B cell (primary cell): ENCODE results near the gene SLC7A6. TPM values are rescaled to one million over a fixed set of nuclear protein-coding genes. Genes with fewer than 3 reads are reported as not detected.
A peak's percentile ranks its signal among the peaks of the same experiment; 100 is the strongest.

Source experiments
- ATAC-seq: fragments of 200-7000 bp; cut with Tn5 transposase; one replicate; pipeline ENCODE4 v1.10.0; 2021; ENCODE audit warnings: low read depth, mild to moderate bottlenecking, moderate number of reproducible peaks, moderate library complexity
- CTCF ChIA-PET: fragments of 350-600 bp; sonication (Branson Sonifier 250); formaldehyde crosslinking; loops from one replicate; lab custom pipeline; 2021; ENCODE audit warnings: antibody characterized with exemption, inconsistent platforms; lab: Charles Lee
- POLR2A ChIA-PET: fragments of 350-600 bp; sonication (Branson Sonifier 250); formaldehyde crosslinking; loops from one replicate; lab custom pipeline; 2021; ENCODE audit warnings: antibody characterized with exemption; lab: Charles Lee
- DNase-seq: peaks from one replicate; pipeline ENCODE4 v3.0.0; 2013
- H2AFZ ChIP-seq: 2 replicates; pipeline ENCODE4 v1.6.1; 2012; ENCODE audit warnings: mild to moderate bottlenecking, low read depth, low read length; ENCODE audit not compliant: insufficient read depth, poor library complexity, severe bottlenecking
- H3K27ac ChIP-seq, 2 donors: 1 replicate in 1 of 2; 2 replicates in 1 of 2; pipeline ENCODE4 v1.5.1; 2012 to 2013; ENCODE audit warnings: low read length in 2 of 2, mild to moderate bottlenecking in 2 of 2, moderate library complexity in 1 of 2
- H3K27me3 ChIP-seq, 4 experiments: fragments of 200-600 bp in 1 of 4; sonication (generic) in 1 of 4; replicated peaks in 1 of 4; 1 replicate in 2 of 4; 2 replicates in 2 of 4; pipeline versions ENCODE4 v1.6.1 to v1.7.0; 2013 to 2016; ENCODE audit warnings: low read length in 3 of 4, mild to moderate bottlenecking in 2 of 4, mixed read lengths in 1 of 4, moderate library complexity in 1 of 4; ENCODE audit not compliant: insufficient read depth in 4 of 4, control insufficient read depth in 3 of 4; ENCODE audit errors: control extremely low read depth in 1 of 4
- H3K36me3 ChIP-seq, 2 experiments: replicated peaks in 1 of 2; 1 replicate in 1 of 2; 2 replicates in 1 of 2; pipeline versions ENCODE4 v1.6.1 to v1.7.1; 2013; ENCODE audit warnings: low read length in 1 of 2; ENCODE audit not compliant: insufficient read depth in 2 of 2, control insufficient read depth in 1 of 2; ENCODE audit errors: control extremely low read depth in 1 of 2, extremely low read depth in 1 of 2
- H3K4me1 ChIP-seq, 2 donors: fragments of 200-600 bp in 1 of 2; sonication (generic) in 1 of 2; 1 replicate in 1 of 2; 2 replicates in 1 of 2; pipeline versions ENCODE4 v1.5.1 to v1.6.1; 2013 to 2017; ENCODE audit warnings: low read length in 2 of 2; ENCODE audit not compliant: control insufficient read depth in 2 of 2, insufficient read depth in 2 of 2
- H3K4me2 ChIP-seq: replicated peaks from 2 replicates; pipeline ENCODE3; 2012; ENCODE audit warnings: mild to moderate bottlenecking, low read depth, low read length; ENCODE audit not compliant: poor library complexity, severe bottlenecking
- H3K4me3 ChIP-seq, 5 experiments: fragments of 200-600 bp in 1 of 5; sonication (generic) in 1 of 5; 1 replicate in 3 of 5; 2 replicates in 2 of 5; pipeline versions ENCODE4 v1.5.1 to v1.7.0; 2011 to 2016; ENCODE audit warnings: low read length in 4 of 5, mild to moderate bottlenecking in 4 of 5, low read depth in 2 of 5, control low read depth in 1 of 5, moderate library complexity in 1 of 5; ENCODE audit not compliant: insufficient read depth in 1 of 5; ENCODE audit errors: control extremely low read depth in 1 of 5, extremely low read depth in 1 of 5
- H3K79me2 ChIP-seq: fragments of 200-600 bp; sonication (generic); one replicate; pipeline ENCODE4 v1.6.0; 2016; ENCODE audit warnings: low read length; ENCODE audit not compliant: control insufficient read depth, insufficient read depth
- H3K9ac ChIP-seq: fragments of 200-600 bp; sonication (generic); 2 replicates; pipeline ENCODE4 v1.6.1; 2017; ENCODE audit warnings: mild to moderate bottlenecking, low read length, moderate library complexity
- H3K9me3 ChIP-seq, 3 donors: one replicate each; pipeline versions ENCODE4 v1.6.1 to v1.7.1; 2013; ENCODE audit warnings: low read length in 2 of 3; ENCODE audit not compliant: control insufficient read depth in 2 of 3, insufficient read depth in 1 of 3; ENCODE audit errors: control extremely low read depth in 1 of 3
- H4K20me1 ChIP-seq: 2 replicates; pipeline ENCODE4 v1.6.0; 2012; ENCODE audit warnings: mild to moderate bottlenecking, low read length; ENCODE audit not compliant: insufficient read depth, control insufficient read depth, poor library complexity, severe bottlenecking
- H3K27ac Mint-ChIP-seq: one replicate; pipeline ENCODE4 v1.8.0; 2021; ENCODE audit warnings: mixed read lengths
- H3K27me3 Mint-ChIP-seq: one replicate; pipeline ENCODE4 v1.8.0; 2021; ENCODE audit warnings: mixed read lengths
- H3K4me1 Mint-ChIP-seq: one replicate; pipeline ENCODE4 v1.8.0; 2021; ENCODE audit warnings: mixed read lengths
- H3K4me3 Mint-ChIP-seq: one replicate; pipeline ENCODE4 v1.8.0; 2021; ENCODE audit warnings: mixed read lengths
- H3K9me3 Mint-ChIP-seq: one replicate; pipeline ENCODE4 v1.8.0; 2022; ENCODE audit warnings: mixed read lengths; ENCODE audit not compliant: insufficient read depth
- EZH2 ChIP-seq: IDR thresholded peaks from 2 replicates; pipeline ENCODE4 v1.6.1; 2012; ENCODE audit warnings: borderline replicate concordance, low read depth, mild to moderate bottlenecking, moderate library complexity, low read length; ENCODE audit not compliant: insufficient read depth, poor library complexity, severe bottlenecking
- WGBS: methylation state at CpG from one replicate; pipeline ENCODE4 v1.1.5; 2013; ENCODE audit warnings: missing lambda C conversion rate; ENCODE audit not compliant: insufficient coverage; 5-methylcytosine and 5-hydroxymethylcytosine counted together
- intact Hi-C: fragments of 100-400 bp; cut with micrococcal nuclease; formaldehyde crosslinking; loops from one replicate; pipeline ENCODE4 v1.10.0; 2022
- polyA plus RNA-seq: library from polyadenylated mRNA; depleted of rRNA; stranded (reverse); fragments of >200 nt; gene quantifications from 2 replicates; pipeline ENCODE4 v1.2.3, GENCODE V29; 2012
- total RNA-seq, 2 donors: library from RNA; stranded (reverse); fragments of 120-200 nt in 1 of 2; gene quantifications; 1 replicate in 1 of 2; 2 replicates in 1 of 2; pipeline versions ENCODE4 v1.2.3 to v1.2.4, GENCODE V29; 2013 to 2022
- TF ChIP-seq, protein P1 (sequence below): fragments of 200-600 bp; IDR thresholded peaks from one replicate; pipeline ENCODE4 v1.8.0; 2022; ENCODE audit warnings: antibody characterized with exemption, mild to moderate bottlenecking

SLC7A6 gene
- total and polyA plus RNA-seq, 2 donors (not counting 1 experiment from before 2014, with no cell fraction given) = 73.8 to 85.1 TPM

DNA sequence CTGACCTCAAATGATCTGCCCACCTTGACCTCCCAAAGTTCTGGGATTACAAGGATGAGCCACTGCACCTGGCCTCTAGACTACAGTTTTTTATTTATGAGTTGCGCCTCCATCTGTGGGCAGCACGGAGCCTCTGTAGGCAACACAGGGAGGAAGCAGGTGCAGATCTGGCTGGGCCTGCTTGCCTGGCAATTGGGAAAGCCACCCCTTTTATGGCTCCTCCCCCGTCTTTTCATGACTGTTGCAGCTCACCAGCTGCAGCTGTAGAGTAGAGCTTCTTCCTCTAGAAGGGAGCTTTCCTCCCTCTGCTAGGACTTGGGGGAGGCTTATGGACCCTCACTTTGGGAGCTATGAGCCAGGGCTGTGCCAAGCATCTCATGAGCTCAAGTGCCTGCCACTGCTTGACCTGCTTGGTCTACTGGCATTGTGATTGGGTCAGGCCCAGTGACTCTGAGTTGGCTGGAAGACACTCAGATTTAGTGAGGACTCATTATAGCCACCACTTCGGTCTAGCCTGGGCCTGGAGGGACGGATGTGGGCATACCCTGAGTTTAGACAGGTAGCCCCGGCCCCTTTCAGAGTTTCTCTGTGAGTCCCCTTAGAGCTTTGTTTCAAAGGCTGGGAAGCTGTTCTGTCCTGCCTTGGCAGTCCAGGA is 6.9 kb upstream of the SLC7A6 start:
- Histone ChIP-seq H2AFZ (peak overlapping the region; percentile 55), H3K4me2 (peak overlapping the region; percentile 51), H3K27ac (peak overlapping the region; percentile 50 to 55), H3K27me3 (no peaks in the 10 kb centered on the region), H3K9ac (no peak overlapping the region), H3K4me3 (no peak overlapping the region), H3K9me3 (no peaks in the 10 kb centered on the region), H3K79me2 (peaks cover 26% of the 10 kb centered on the region), H3K36me3 (peaks cover 0 to 31% of the 10 kb centered on the region in 2 experiments), H4K20me1 (peaks cover 7% of the 10 kb centered on the region), H3K4me1 (peaks cover 21 to 37% of the 10 kb centered on the region in 2 donors)
- H3K27ac Mint-ChIP-seq = peak overlapping the region; percentile 90
- H3K9me3 Mint-ChIP-seq = no peaks in the 10 kb centered on the region
- DNase-seq (peak; percentile 76), ATAC-seq (peak; percentile 88)
- H3K27me3 Mint-ChIP-seq = no peaks in the 10 kb centered on the region
- POLR2A ChIA-PET = interaction anchor here (0.5 to 1.2 kb wide), 3 partner anchors 14 to 53 kb away, joined by 3 to 4 read pairs (median 3); partner anchors contain the start of genes PRMT7 and SLC7A6OS
- peak overlapping the region; percentile 41 for H3K4me3 Mint-ChIP-seq
- H3K4me1 Mint-ChIP-seq = peaks cover 31% of the 10 kb centered on the region
- TF ChIP-seq, protein P1, sequence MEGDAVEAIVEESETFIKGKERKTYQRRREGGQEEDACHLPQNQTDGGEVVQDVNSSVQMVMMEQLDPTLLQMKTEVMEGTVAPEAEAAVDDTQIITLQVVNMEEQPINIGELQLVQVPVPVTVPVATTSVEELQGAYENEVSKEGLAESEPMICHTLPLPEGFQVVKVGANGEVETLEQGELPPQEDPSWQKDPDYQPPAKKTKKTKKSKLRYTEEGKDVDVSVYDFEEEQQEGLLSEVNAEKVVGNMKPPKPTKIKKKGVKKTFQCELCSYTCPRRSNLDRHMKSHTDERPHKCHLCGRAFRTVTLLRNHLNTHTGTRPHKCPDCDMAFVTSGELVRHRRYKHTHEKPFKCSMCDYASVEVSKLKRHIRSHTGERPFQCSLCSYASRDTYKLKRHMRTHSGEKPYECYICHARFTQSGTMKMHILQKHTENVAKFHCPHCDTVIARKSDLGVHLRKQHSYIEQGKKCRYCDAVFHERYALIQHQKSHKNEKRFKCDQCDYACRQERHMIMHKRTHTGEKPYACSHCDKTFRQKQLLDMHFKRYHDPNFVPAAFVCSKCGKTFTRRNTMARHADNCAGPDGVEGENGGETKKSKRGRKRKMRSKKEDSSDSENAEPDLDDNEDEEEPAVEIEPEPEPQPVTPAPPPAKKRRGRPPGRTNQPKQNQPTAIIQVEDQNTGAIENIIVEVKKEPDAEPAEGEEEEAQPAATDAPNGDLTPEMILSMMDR = no peak
- no peak for TF ChIP-seq EZH2
- intact Hi-C loops = no loop called here
- CTCF ChIA-PET = interaction anchor here (0.5 to 15.1 kb wide), 11 partner anchors 12 to 932 kb away, joined by 3 to 554 read pairs (median 8); partner anchors contain the start of genes ESRP2, PLA2G15, PRMT7 and SLC7A6OS
- 13% methylated on average over 6 of the region's 6 CpGs for WGBS
